Measurements from ENCODE around the gene HIPK2. TPM values are rescaled to one million over a fixed set of nuclear protein-coding genes. Genes with fewer than 3 reads are reported as not detected.
A peak's percentile ranks its signal among the peaks of the same experiment; 100 is the strongest.

The HIPK2 gene
- total and polyA plus RNA-seq, 2 of the 4 experiments (the other 2 are of a cell fraction) = 22.0 to 27.1 TPM

DNA sequence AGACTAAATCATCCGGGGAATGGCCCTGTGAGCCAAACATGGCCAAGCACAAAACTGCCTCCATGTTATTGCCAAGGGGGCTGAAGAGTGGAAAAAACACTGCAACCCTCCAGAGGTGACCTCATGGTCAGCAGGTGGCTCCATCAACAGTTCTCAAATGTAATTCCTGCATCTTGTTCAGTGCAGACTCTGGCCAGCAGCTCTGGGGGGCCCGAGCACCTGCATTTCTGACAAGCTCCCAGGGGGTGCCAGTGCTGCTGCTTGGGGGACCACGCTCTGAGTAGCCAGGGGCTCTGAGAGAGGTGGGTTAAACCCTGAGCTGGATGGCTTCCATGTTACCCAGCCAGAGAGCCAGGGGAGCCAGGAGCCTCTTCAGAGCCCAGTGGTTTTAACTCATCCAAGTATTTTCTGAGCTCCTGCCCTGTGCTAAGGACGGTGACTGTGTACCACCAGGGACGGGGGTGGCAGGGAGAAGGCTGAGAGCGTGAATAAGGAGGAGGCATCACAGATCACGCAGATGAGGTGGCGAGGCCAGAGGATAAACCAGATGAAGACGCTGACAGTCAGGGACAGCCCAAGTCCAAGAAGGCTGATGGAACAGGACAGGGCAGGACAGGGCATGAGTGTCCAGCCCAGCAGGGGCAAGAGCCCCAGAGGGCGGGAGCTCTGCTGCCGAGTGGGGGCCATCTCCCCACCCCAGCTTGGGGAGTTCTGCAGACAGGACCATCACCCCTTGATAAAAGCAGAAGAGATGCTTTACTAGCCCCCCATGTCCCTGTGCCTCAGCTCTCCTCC, 201.4 kb downstream of the HIPK2 start:
- in situ Hi-C loops (cut with MboI; ENCODE audit: low sequenced_read_pairs) = no loop called here
- Histone ChIP-seq H2AK9ac (replicated peaks; ENCODE audit: low read depth, low read length, poor library complexity) (peak overlapping the region; percentile 62), H4K8ac (ENCODE audit: low read depth in 2 of 2, low read length in 2 of 2) (no peak overlapping the region), H3K18ac (ENCODE audit: low read depth, low read length) (no peak overlapping the region), H2AK5ac (ENCODE audit: low read depth, low read length) (no peak overlapping the region), H4K91ac (ENCODE audit: insufficient read depth, low read depth, low read length) (no peak overlapping the region), H3K56ac (ENCODE audit: extremely low read depth, insufficient read depth, low read length) (no peak overlapping the region), H3K36me3 (ENCODE audit: control insufficient read depth, insufficient read depth, low read length) (peaks cover 82% of the 10 kb centered on the region), H2BK5ac (ENCODE audit: low read depth, low read length, poor library complexity, severe bottlenecking) (no peak overlapping the region), H3K79me1 (ENCODE audit: low read depth in 1 of 2, low read length in 2 of 2) (peaks cover 8 to 34% of the 10 kb centered on the region in 2 experiments; a peak in 3 of 4 replicates), H2BK120ac (ENCODE audit: low read depth, low read length) (no peak overlapping the region), H3K23ac (ENCODE audit: low read depth, low read length) (no peak overlapping the region), H4K5ac (ENCODE audit: low read depth, low read length) (no peak overlapping the region), H3K4ac (ENCODE audit: low read depth, low read length) (no peak overlapping the region), H2BK15ac (ENCODE audit: low read depth, low read length) (no peak overlapping the region), H4K20me1 (ENCODE audit: insufficient read depth, low read length) (peaks cover 9% of the 10 kb centered on the region; the same call in 1 of the 2 replicates), H2AFZ (replicated peaks; ENCODE audit: low read length, poor library complexity) (no peak overlapping the region), H3K27me3 (ENCODE audit: control insufficient read depth, insufficient read depth, low read length) (no peaks in the 10 kb centered on the region), H2BK20ac (ENCODE audit: low read depth, low read length) (no peak overlapping the region), H3K9ac (ENCODE audit: low read depth, low read length) (no peak overlapping the region), H3K27ac (ENCODE audit: insufficient read depth, low read length) (no peak overlapping the region), H3K4me1 (ENCODE audit: control insufficient read depth, insufficient read depth, low read length) (no peaks in the 10 kb centered on the region), H3K9me1 (ENCODE audit: insufficient read depth, low read length) (no peaks in the 10 kb centered on the region), H3K4me2 (ENCODE audit: low read depth, low read length) (no peak overlapping the region), H3K14ac (replicated peaks; ENCODE audit: low read depth, low read length) (no peak overlapping the region), H3K4me3 (ENCODE audit: insufficient read depth, low read depth, low read length) (no peak overlapping the region), H3K9me3 (ENCODE audit: control insufficient read depth, insufficient read depth, low read length) (no peaks in the 10 kb centered on the region)
- ATAC-seq (ENCODE audit: low read depth) (no peak), DNase-seq (no peak)
- dilution Hi-C loops (cut with HindIII; ENCODE audit: low sequenced_read_pairs, unreplicated experiment) = no loop called here
- WGBS, 2 experiments (ENCODE audit: extremely low coverage in 2 of 2, insufficient read length in 1 of 2) = 97% methylated on average over 9 of the region's 11 CpGs; no CpG with 5 or more reads in 1 of the 2 experiments
- intact Hi-C loops (cut with micrococcal nuclease) = no loop called here
- ChIA-PET CTCF (no interaction called here), POLR2A (ENCODE audit: unreplicated experiment) (no interaction called here)
- BruUV-seq (replicated peaks) = no TSS peak
- no peak for TF ChIP-seq CEBPB (IDR thresholded peaks at IDR 0.05; ENCODE audit: low read depth, low read length)
- no peak for TF ChIP-seq RAD21 (IDR thresholded peaks at IDR 0.05; ENCODE audit: low read length)
- TF ChIP-seq, protein P1, sequence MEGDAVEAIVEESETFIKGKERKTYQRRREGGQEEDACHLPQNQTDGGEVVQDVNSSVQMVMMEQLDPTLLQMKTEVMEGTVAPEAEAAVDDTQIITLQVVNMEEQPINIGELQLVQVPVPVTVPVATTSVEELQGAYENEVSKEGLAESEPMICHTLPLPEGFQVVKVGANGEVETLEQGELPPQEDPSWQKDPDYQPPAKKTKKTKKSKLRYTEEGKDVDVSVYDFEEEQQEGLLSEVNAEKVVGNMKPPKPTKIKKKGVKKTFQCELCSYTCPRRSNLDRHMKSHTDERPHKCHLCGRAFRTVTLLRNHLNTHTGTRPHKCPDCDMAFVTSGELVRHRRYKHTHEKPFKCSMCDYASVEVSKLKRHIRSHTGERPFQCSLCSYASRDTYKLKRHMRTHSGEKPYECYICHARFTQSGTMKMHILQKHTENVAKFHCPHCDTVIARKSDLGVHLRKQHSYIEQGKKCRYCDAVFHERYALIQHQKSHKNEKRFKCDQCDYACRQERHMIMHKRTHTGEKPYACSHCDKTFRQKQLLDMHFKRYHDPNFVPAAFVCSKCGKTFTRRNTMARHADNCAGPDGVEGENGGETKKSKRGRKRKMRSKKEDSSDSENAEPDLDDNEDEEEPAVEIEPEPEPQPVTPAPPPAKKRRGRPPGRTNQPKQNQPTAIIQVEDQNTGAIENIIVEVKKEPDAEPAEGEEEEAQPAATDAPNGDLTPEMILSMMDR (conservative IDR thresholded peaks at IDR 0.05; ENCODE audit: low read depth, low read length) = no peak
- TF ChIP-seq RFX5 (IDR thresholded peaks at IDR 0.05; ENCODE audit: low read depth, low read length) = no peak
- TF ChIP-seq MAZ (IDR thresholded peaks at IDR 0.05; ENCODE audit: borderline replicate concordance, low read depth, low read length) = no peak
- no peak for TF ChIP-seq NFE2L2 (IDR thresholded peaks at IDR 0.05; ENCODE audit: low read depth, low read length)
- no peak for TF ChIP-seq POLR2A (IDR thresholded peaks at IDR 0.05; ENCODE audit: low read depth, low read length)
- no peak for TF ChIP-seq CHD1 (IDR thresholded peaks at IDR 0.05; ENCODE audit: low read depth, low read length)
- no peak for TF ChIP-seq FOS (IDR thresholded peaks at IDR 0.05; ENCODE audit: low read depth, low read length)
- no peak for TF ChIP-seq RCOR1 (IDR thresholded peaks at IDR 0.05; ENCODE audit: insufficient replicate concordance, low read length)
- TF ChIP-seq, protein P2, sequence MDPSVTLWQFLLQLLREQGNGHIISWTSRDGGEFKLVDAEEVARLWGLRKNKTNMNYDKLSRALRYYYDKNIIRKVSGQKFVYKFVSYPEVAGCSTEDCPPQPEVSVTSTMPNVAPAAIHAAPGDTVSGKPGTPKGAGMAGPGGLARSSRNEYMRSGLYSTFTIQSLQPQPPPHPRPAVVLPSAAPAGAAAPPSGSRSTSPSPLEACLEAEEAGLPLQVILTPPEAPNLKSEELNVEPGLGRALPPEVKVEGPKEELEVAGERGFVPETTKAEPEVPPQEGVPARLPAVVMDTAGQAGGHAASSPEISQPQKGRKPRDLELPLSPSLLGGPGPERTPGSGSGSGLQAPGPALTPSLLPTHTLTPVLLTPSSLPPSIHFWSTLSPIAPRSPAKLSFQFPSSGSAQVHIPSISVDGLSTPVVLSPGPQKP (IDR thresholded peaks at IDR 0.05; ENCODE audit: borderline replicate concordance, low read depth, low read length) = no peak
- TF ChIP-seq, protein P3, sequence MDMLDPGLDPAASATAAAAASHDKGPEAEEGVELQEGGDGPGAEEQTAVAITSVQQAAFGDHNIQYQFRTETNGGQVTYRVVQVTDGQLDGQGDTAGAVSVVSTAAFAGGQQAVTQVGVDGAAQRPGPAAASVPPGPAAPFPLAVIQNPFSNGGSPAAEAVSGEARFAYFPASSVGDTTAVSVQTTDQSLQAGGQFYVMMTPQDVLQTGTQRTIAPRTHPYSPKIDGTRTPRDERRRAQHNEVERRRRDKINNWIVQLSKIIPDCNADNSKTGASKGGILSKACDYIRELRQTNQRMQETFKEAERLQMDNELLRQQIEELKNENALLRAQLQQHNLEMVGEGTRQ (IDR thresholded peaks at IDR 0.05; ENCODE audit: low read depth, low read length) = no peak
- TF ChIP-seq MAFK (IDR thresholded peaks at IDR 0.05; ENCODE audit: low read depth, low read length) = no peak
- TF ChIP-seq SMC3 (IDR thresholded peaks at IDR 0.05; ENCODE audit: low read depth, low read length) = no peak
- TF ChIP-seq BHLHE40 (IDR thresholded peaks at IDR 0.05; ENCODE audit: low read depth, low read length) = no peak
- no peak for TF ChIP-seq MXI1 (IDR thresholded peaks at IDR 0.05; ENCODE audit: borderline replicate concordance, low read depth, low read length)

All from IMR-90 (cell line).